GM23248 (cell line): Measurements from ENCODE around the gene MZB1.

Experiments used
- EZH2 ChIP-seq: fragments of 200-600 bp; sonication (generic); IDR thresholded peaks from 2 replicates; pipeline ENCODE4 v1.6.1; 2018; ENCODE audit warnings: antibody characterized with exemption, mild to moderate bottlenecking; ENCODE audit not compliant: insufficient read depth, poor library complexity, severe bottlenecking
- EZH2phosphoT487 ChIP-seq: fragments of 200-600 bp; sonication (generic); IDR thresholded peaks from 2 replicates; pipeline ENCODE4 v1.6.1; 2018; ENCODE audit warnings: antibody characterized with exemption, moderate library complexity, mild to moderate bottlenecking, low read depth; ENCODE audit not compliant: insufficient read depth

GRCh38 chr5:139410993-139411828, 21.5 kb upstream of the MZB1 start:
- TF ChIP-seq EZH2 (no peak), EZH2phosphoT487 (no peak)
